ENCODE results near the gene CTSE. TPM values are rescaled to one million over a fixed set of nuclear protein-coding genes. Genes with fewer than 3 reads are reported as not detected.

CTSE gene
- total and polyA plus RNA-seq, 2 donors (not counting 1 experiment from before 2014, with no cell fraction given) = not detected

DNA sequence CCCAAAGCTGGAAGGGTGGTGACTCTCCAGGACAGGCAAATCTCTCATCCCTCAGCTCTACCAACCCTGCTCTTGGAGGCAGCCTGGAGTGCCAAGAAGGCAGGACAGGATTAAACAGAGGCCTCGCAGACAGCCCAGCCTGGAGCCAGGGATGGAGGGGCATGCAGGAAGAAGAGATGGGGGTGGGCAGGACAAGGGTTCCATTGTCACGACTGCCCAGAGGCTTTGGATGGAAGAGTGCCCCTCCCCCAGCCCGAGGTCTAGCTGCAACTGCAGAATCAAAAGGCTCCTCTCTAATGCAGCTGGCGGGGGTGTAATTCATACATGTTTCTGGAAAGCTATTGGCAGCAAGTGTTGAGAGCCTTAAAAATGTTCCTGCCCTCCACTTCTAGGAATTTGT lies 29.3 kb downstream of the CTSE start:
- no peaks in the 10 kb centered on the region for H3K36me3 ChIP-seq (replicated peaks in 1 of 2; ENCODE audit: control extremely low read depth in 1 of 2, control insufficient read depth in 1 of 2, extremely low read depth in 1 of 2, insufficient read depth in 2 of 2, low read length in 1 of 2)
- H3K4me3 Mint-ChIP-seq = no peak overlapping the region
- ChIA-PET POLR2A (no interaction called here), CTCF (interaction anchor here (0.8 to 1.9 kb wide), 4 partner anchors 10 to 111 kb away, joined by 4 to 6 read pairs (median 4); no protein-coding TSS in a partner anchor)
- ATAC-seq (ENCODE audit: low read depth) (no peak), DNase-seq (no peak)
- H3K79me2 ChIP-seq (ENCODE audit: control insufficient read depth, insufficient read depth, low read length) = no peaks in the 10 kb centered on the region
- H3K9me3 Mint-ChIP-seq (ENCODE audit: insufficient read depth) = peaks cover 7% of the 10 kb centered on the region
- peaks cover 0 to 7% (median 5%) of the 10 kb centered on the region in 3 donors for H3K9me3 ChIP-seq (ENCODE audit: control extremely low read depth in 1 of 3, control insufficient read depth in 2 of 3, insufficient read depth in 1 of 3, low read length in 2 of 3)
- H3K27me3 Mint-ChIP-seq = peaks cover 18% of the 10 kb centered on the region
- H3K27ac Mint-ChIP-seq = no peak overlapping the region
- H3K27ac ChIP-seq (ENCODE audit: low read length in 2 of 2) = no peak overlapping the region
- no peak overlapping the region for H2AFZ ChIP-seq (ENCODE audit: insufficient read depth, low read depth, low read length, poor library complexity, severe bottlenecking)
- H3K4me2 ChIP-seq (replicated peaks; ENCODE audit: low read depth, low read length, poor library complexity, severe bottlenecking) = no peak overlapping the region
- no peaks in the 10 kb centered on the region for H4K20me1 ChIP-seq (ENCODE audit: control insufficient read depth, insufficient read depth, low read length, poor library complexity, severe bottlenecking)
- intact Hi-C loops (cut with micrococcal nuclease) = no loop called here
- H3K4me1 Mint-ChIP-seq = peaks cover 4% of the 10 kb centered on the region
- WGBS (ENCODE audit: insufficient coverage) = 91% methylated on average over 3 of the region's 4 CpGs
- H3K9ac ChIP-seq (ENCODE audit: low read length) = no peak overlapping the region
- peaks cover 0 to 6% (median 2%) of the 10 kb centered on the region in 4 experiments for H3K27me3 ChIP-seq (replicated peaks in 1 of 4; ENCODE audit: control extremely low read depth in 1 of 4, control insufficient read depth in 3 of 4, insufficient read depth in 4 of 4, low read length in 3 of 4)
- H3K4me3 ChIP-seq (ENCODE audit: control extremely low read depth in 1 of 5, extremely low read depth in 1 of 5, insufficient read depth in 1 of 5, low read depth in 2 of 5, low read length in 4 of 5) = no peak overlapping the region
- no peaks in the 10 kb centered on the region for H3K4me1 ChIP-seq (ENCODE audit: control insufficient read depth in 2 of 2, insufficient read depth in 2 of 2, low read length in 2 of 2)
- no peak for TF ChIP-seq CTCF (IDR thresholded peaks at IDR 0.05)
- TF ChIP-seq EZH2 (IDR thresholded peaks at IDR 0.05; ENCODE audit: borderline replicate concordance, insufficient read depth, low read depth, low read length, poor library complexity, severe bottlenecking) = no peak

DNA sequence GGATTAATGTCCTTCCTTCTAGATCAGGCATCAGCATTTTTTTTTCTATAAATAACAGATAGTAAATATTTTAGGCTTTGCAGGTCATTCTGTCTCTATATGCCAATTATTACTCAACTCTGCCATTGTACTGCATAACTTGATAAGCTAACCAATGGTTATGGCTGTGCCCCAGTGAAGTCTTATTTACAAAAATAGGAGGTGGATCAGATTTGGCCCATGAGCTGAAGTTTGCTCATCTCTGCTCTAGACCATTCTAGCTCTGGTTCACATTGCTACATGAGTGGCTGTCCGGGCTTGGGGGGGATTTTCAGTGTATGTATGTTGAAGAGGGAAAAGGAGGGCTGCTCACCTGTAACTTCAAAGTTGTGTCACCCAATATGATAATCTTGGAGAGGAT lies 30.6 kb downstream of the CTSE start:
- no peak overlapping the region for H3K4me3 ChIP-seq (ENCODE audit: control extremely low read depth in 1 of 5, extremely low read depth in 1 of 5, insufficient read depth in 1 of 5, low read depth in 2 of 5, low read length in 4 of 5)
- intact Hi-C loops (cut with micrococcal nuclease) = no loop called here
- peaks cover 18% of the 10 kb centered on the region for H3K27me3 Mint-ChIP-seq
- ATAC-seq (ENCODE audit: low read depth) (no peak), DNase-seq (no peak)
- CTCF ChIA-PET = interaction anchor here (1.0 to 2.3 kb wide), 4 partner anchors 9 to 16 kb away, joined by 3 to 23 read pairs (median 4); no protein-coding TSS in a partner anchor
- TF ChIP-seq CTCF (IDR thresholded peaks at IDR 0.05) (no peak), EZH2 (IDR thresholded peaks at IDR 0.05; ENCODE audit: borderline replicate concordance, insufficient read depth, low read depth, low read length, poor library complexity, severe bottlenecking) (no peak)
- peaks cover 4% of the 10 kb centered on the region for H3K4me1 Mint-ChIP-seq
- H3K9me3 ChIP-seq (ENCODE audit: control extremely low read depth in 1 of 3, control insufficient read depth in 2 of 3, insufficient read depth in 1 of 3, low read length in 2 of 3) = peaks cover 0 to 7% (median 5%) of the 10 kb centered on the region in 3 donors
- H3K9me3 Mint-ChIP-seq (ENCODE audit: insufficient read depth) = peaks cover 7% of the 10 kb centered on the region
- no peaks in the 10 kb centered on the region for H3K79me2 ChIP-seq (ENCODE audit: control insufficient read depth, insufficient read depth, low read length)
- H3K27ac ChIP-seq (ENCODE audit: low read length in 2 of 2) = no peak overlapping the region
- POLR2A ChIA-PET = no interaction called here
- no peaks in the 10 kb centered on the region for H3K36me3 ChIP-seq (replicated peaks in 1 of 2; ENCODE audit: control extremely low read depth in 1 of 2, control insufficient read depth in 1 of 2, extremely low read depth in 1 of 2, insufficient read depth in 2 of 2, low read length in 1 of 2)
- no peak overlapping the region for H3K4me2 ChIP-seq (replicated peaks; ENCODE audit: low read depth, low read length, poor library complexity, severe bottlenecking)
- H3K4me3 Mint-ChIP-seq = no peak overlapping the region
- H3K27me3 ChIP-seq (replicated peaks in 1 of 4; ENCODE audit: control extremely low read depth in 1 of 4, control insufficient read depth in 3 of 4, insufficient read depth in 4 of 4, low read length in 3 of 4) = peaks cover 0 to 6% (median 2%) of the 10 kb centered on the region in 4 experiments
- H3K9ac ChIP-seq (ENCODE audit: low read length) = no peak overlapping the region
- no CpG with 5 or more reads among the region's 1 CpG for WGBS (ENCODE audit: insufficient coverage)
- no peaks in the 10 kb centered on the region for H3K4me1 ChIP-seq (ENCODE audit: control insufficient read depth in 2 of 2, insufficient read depth in 2 of 2, low read length in 2 of 2)
- no peak overlapping the region for H3K27ac Mint-ChIP-seq
- no peaks in the 10 kb centered on the region for H4K20me1 ChIP-seq (ENCODE audit: control insufficient read depth, insufficient read depth, low read length, poor library complexity, severe bottlenecking)
- no peak overlapping the region for H2AFZ ChIP-seq (ENCODE audit: insufficient read depth, low read depth, low read length, poor library complexity, severe bottlenecking)

All from B cell (primary cell).